Glutamatergic neuron (in vitro differentiated cells): Measurements from ENCODE around the gene GFPT2. TPM values are rescaled to one million over a fixed set of nuclear protein-coding genes. Genes with fewer than 3 reads are reported as not detected.

Experiments used
- DNase-seq: peaks from one replicate; pipeline ENCODE4 v3.0.0; 2022
- H3K27ac Mint-ChIP-seq: one replicate; pipeline ENCODE4 v1.8.0; 2020; ENCODE audit warnings: mild to moderate bottlenecking, mixed read lengths, inconsistent platforms; ENCODE audit not compliant: unreplicated experiment
- H3K27me3 Mint-ChIP-seq: one replicate; pipeline ENCODE4 v1.8.0; 2020; ENCODE audit warnings: mild to moderate bottlenecking, moderate library complexity, mixed read lengths, inconsistent platforms; ENCODE audit not compliant: unreplicated experiment
- H3K36me3 Mint-ChIP-seq: one replicate; pipeline ENCODE4 v1.8.0; 2020; ENCODE audit warnings: mild to moderate bottlenecking, mixed read lengths, inconsistent platforms; ENCODE audit not compliant: unreplicated experiment
- H3K4me1 Mint-ChIP-seq: one replicate; pipeline ENCODE4 v1.8.0; 2020; ENCODE audit warnings: mild to moderate bottlenecking, low read depth, mixed read lengths, inconsistent platforms; ENCODE audit not compliant: unreplicated experiment
- H3K4me3 Mint-ChIP-seq: one replicate; pipeline ENCODE4 v1.8.0; 2020; ENCODE audit warnings: mild to moderate bottlenecking, mixed read lengths, inconsistent platforms; ENCODE audit not compliant: unreplicated experiment
- H3K9me3 Mint-ChIP-seq: one replicate; pipeline ENCODE4 v1.8.0; 2020; ENCODE audit warnings: mild to moderate bottlenecking, moderate library complexity, mixed read lengths, inconsistent platforms; ENCODE audit not compliant: unreplicated experiment
- CTCF ChIP-seq: fragments of 200-600 bp; sonication (generic); IDR thresholded peaks from one replicate; pipeline ENCODE4 v1.5.0; 2021; ENCODE audit not compliant: partially characterized antibody, unreplicated experiment
- total RNA-seq: library from RNA; stranded (reverse); fragmentation: NEBNext Ultra II Directional; extraction: Animal tissue kit (Norgen Biotek cat#: 25700); gene quantifications from one replicate; pipeline ENCODE4 v1.2.1, GENCODE V29; 2021; ENCODE audit not compliant: unreplicated experiment

GFPT2 gene
- total RNA-seq, 1 donor from 2014 or later, result 11.6 TPM

GRCh38 chr5:180259260-180259611 lies 93.9 kb downstream of the GFPT2 start:
- Mint-ChIP-seq H3K9me3 (peaks cover 29% of the 10 kb centered on the region), H3K27me3 (peaks cover 2% of the 10 kb centered on the region), H3K4me3 (no peak overlapping the region), H3K4me1 (no peaks in the 10 kb centered on the region), H3K36me3 (peaks cover 83% of the 10 kb centered on the region), H3K27ac (no peak overlapping the region)
- no peak for TF ChIP-seq CTCF
- DNase-seq, result no peak

DNA sequence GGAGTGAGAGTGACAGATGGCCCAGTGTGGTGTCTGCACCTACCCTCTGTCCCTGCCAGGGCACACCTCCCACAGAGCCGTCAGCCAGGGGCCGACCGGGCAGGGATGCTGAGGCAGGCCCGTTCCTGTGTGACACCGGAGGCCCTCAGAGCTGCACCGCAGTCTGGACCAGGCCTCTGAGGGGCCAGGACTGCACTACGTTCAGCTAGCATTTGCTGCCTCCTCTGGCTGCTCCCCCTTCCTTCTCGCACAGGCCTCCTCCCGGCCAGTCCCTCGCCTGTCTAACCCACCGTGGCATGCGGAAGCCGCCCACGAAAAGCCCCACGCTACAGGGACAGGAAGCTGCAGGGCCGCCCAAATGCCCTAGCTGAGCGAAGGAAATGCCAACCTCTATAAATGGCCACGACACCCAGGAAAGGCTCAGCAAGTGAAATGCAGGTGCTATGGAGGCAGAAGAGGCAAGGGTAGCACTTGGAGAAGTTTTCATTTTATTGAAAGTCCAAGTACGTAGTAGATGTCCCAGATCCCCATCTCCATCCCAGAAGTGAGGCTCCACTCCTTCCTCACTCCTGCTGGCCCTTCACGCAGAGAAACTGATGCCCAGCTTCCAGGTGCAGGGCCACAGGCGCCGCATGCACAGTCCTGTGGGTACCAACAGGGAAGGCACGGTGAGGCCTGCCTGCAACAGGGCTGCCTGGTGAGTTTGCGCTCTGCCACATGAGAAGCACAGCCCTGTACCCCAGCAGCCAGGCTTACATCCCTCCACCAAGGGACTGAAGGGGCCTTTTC lies 99.9 kb downstream of the GFPT2 start:
- Mint-ChIP-seq H3K4me1 (no peaks in the 10 kb centered on the region), H3K27me3 (peaks cover 3% of the 10 kb centered on the region), H3K36me3 (peaks cover 69% of the 10 kb centered on the region), H3K27ac (no peak overlapping the region), H3K4me3 (no peak overlapping the region), H3K9me3 (peaks cover 30% of the 10 kb centered on the region)
- no peak for TF ChIP-seq CTCF
- DNase-seq, result no peak

DNA sequence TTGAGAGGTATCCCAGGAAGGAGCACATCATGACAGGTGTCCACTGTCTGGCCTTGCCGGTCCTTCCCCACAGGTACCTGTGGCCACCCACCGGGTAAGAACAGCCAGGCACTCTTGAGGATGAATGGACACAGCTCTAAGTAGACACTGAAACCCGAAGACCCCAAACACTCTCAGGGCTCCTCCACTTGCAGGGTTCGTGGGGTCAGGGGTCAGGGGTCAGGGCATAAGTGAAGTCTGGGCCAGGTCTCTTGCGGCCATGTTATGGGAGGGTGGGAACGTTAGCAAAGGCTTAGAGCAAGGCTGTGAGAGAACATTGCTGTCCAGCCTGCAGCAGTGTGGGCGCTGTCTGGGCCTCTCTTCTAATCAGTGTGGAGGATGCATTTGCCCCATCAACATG lies 101.2 kb downstream of the GFPT2 start:
- Mint-ChIP-seq H3K9me3 (peaks cover 26% of the 10 kb centered on the region), H3K4me1 (no peaks in the 10 kb centered on the region), H3K36me3 (peaks cover 67% of the 10 kb centered on the region), H3K27me3 (peaks cover 5% of the 10 kb centered on the region), H3K4me3 (no peak overlapping the region), H3K27ac (no peak overlapping the region)
- no peak for DNase-seq
- no peak for TF ChIP-seq CTCF

DNA sequence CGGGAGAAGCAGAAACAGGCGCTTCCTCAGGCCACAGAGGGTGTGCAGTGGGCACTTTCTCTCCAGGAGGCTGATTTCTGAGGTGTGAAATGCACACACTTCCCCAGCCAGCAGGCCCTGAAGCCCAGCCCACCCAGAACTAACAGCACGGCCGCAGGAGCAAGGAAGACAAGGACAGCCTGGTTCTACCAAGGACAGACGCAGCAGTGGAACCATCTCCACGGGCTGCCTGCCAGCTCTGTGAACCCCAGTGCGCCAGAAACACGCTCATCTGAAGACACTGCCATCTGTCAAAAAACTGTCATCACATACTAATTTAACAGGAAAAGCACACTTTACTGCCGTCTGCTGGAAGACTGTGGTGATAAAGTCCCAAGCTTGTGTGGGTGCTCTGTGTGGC lies 102.0 kb downstream of the GFPT2 start:
- no peak for TF ChIP-seq CTCF
- Mint-ChIP-seq H3K36me3 (peaks cover 73% of the 10 kb centered on the region), H3K9me3 (peaks cover 26% of the 10 kb centered on the region), H3K27me3 (peaks cover 5% of the 10 kb centered on the region), H3K4me1 (no peaks in the 10 kb centered on the region), H3K4me3 (no peak overlapping the region), H3K27ac (no peak overlapping the region)
- no peak for DNase-seq

Other genes starting within 250 kb of the GFPT2 start
- gene RASGEF1C, start 144.1 kb downstream of the GFPT2 start, total RNA-seq, result 21.1 TPM
- 47.4 TPM for gene MAPK9, start 61.3 kb downstream of the GFPT2 start, total RNA-seq
- gene CNOT6, start 141.0 kb upstream of the GFPT2 start, total RNA-seq, result 62.0 TPM
- gene SCGB3A1, start 238.2 kb upstream of the GFPT2 start, total RNA-seq, result not detected